ENCODE results near the gene RPL35A.

DNA sequence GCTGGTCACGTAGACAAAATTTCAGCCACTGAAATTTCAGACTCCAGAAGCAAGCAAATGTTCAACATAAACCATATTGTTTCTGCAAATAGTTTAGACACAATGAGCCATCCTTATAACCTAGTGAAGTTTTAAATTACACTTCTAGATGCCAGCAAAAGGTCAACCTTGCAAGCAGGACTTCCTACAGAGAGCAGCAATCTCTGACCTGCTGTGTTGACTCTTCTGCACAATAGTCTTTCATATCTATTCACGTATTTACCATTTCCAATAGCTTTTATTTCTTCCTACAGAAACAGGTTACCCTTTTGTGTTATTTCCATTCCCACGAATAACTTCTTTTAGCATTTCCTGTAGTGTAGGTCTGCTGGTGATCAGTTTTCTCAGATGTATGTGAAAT, 20.6 kb downstream of the RPL35A start:
- no peak for TF ChIP-seq POLR2AphosphoS5 (IDR thresholded peaks at IDR 0.05)
- no peak for TF ChIP-seq POLR2A (IDR thresholded peaks at IDR 0.05)
- TF ChIP-seq CTCF (IDR thresholded peaks at IDR 0.05) = no peak
- TF ChIP-seq EP300 (IDR thresholded peaks at IDR 0.05) = no peak
